SW 1271 (cell line): Measurements from ENCODE around the gene SCAND1.
A peak's percentile ranks its signal among the peaks of the same experiment; 100 is the strongest.
"Not testable (repeated sequence)": the region's sequence is repeated elsewhere in the genome, so short reads cannot be mapped to it uniquely, and the experiment has no call there.

Experiments
- DNase-seq, 2 experiments: peaks; one replicate each; lab custom pipeline; 2025; lab: John Stamatoyannopoulos, UW

Gene SCAND1

DNA sequence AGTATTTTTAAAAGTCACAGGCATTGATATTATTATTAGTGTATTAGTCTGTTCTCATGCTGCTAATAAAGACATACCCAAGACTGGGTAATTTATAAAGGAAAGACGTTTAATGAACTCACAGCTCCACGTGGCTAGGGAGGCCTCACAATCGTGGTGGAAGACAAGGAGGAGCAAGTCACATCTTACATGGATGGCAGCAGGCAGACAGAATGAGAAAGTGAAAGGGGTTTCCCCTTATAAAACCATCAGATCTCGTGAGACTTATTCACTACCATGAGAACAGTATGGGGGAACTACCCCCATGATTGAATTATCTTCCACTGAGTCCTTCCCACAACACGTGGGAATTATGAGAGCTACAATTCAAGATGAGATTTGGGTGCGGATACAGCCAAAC is 5.0 kb upstream of the SCAND1 start:
- DNase-seq: not testable (repeated sequence)

DNA sequence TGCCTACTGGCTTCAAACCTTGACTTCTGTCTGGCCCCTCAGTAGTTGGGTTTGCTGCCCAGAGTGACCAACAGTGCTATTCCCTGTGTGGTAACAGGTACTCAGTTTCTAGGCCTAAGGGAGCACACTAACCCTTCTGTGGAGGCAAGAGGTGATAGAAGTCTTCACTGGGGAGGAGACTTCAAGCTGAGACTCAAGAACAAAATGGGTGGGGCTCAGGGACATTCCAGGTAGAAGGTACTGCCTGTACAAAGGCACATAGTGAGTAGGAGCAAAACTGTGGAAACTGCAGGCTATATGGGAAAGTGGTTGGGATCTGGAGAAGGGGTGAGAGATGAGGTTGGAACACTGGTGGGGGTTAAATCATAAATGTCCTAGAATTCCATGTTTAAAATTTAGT is 2.3 kb upstream of the SCAND1 start:
- no peak for DNase-seq

DNA sequence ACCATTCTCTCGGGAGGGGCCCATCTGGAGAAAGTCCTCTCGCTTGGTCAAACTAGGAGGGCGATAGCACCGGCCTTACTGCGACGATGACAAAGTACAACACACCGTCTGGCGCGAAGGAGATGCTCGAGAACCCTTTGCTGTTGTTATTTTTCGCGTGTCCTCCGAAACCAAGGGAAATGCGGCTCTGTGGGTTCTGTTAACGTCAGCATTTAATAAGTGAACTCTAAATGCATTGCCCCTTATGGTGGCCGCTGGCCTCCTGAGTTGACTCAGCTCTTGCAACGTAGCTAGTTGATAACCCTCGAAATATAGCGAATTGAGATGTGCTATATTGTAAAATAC is 577 bp upstream of the SCAND1 start:
- DNase-seq: peak; percentile 86 to 87

DNA sequence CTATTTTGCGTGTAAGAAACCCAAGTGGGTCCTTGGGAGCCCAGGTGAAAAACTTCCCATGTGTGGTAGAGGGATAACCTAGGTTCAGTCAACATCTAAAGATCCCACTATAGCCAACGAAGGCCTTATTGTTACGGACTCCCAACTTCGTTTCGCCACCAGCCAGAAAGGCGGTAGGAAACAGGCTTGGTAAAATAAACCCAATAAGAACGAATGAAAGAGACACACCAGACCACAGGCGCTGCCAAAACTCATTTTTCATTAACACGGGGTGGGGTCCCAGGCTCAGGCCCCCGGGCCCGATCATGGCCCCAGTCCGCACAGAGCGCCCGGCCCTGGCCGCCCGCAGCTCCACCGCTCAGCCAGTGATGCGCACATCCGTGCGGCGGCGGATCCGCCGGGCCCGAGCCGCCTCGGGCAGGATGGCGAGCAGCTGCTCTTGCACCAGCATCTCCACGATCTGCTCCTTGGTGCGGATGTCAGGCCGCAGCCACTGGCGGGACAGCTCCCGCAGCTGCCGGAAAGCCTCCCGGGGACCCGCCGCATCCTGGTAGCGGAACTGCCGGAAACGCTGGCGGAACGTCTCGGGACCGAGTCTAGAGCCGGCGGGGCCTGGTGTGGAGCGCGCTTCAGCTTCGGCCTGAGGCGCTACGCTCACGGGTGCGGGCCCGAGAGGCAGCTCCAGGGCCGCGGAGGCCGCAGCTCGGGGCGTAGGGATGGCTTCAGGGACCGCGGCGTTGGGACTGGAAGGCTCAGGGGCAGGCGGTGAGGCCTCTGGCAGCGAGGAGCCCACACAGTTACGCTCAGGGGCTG is 709 bp downstream of the SCAND1 start:
- peak; percentile 76 to 78 for DNase-seq

DNA sequence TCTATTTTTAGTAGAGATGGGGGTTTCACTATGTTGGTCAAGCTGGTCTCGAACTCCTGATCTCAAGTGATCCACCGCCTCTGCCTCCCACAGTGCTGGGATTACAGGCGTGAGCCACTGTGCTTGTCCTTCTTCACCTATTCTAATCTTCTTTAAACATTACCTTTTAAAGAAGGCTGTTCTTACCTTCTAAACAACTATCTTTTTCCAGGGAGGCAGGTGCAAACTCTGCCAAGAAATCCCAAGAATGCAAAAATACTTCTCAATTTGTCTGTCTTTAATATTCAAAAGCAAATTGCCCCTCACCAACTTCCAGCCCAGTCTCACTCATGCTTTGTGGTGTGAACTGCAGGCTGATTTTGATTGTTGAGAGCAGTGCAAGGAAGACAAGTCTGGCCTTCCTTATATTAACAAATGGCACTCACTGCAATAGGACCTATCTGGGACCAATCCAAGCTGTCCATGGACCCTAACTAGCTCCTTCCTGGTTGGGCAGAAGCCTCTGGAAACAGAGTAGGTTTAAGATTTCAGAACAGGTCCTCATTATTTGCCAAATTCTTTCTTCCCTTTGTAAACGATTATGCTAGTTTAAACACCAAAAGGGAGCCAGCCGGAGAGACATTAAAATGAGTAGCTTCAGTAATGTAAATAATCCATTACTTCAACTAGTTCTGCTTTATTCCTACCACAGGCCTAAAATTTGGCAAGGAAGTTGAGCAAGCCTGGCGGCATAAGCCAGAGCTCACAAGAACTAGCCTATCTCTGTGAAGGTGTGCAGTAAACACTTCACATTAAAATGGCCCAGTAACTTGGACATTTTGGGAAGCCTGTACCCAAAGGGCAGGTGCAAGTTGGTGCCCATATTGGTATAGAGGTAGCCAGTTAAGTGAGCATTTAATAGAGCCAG is 1.6 kb downstream of the SCAND1 start:
- DNase-seq: peak in 1 of 2 experiments; percentile 55

DNA sequence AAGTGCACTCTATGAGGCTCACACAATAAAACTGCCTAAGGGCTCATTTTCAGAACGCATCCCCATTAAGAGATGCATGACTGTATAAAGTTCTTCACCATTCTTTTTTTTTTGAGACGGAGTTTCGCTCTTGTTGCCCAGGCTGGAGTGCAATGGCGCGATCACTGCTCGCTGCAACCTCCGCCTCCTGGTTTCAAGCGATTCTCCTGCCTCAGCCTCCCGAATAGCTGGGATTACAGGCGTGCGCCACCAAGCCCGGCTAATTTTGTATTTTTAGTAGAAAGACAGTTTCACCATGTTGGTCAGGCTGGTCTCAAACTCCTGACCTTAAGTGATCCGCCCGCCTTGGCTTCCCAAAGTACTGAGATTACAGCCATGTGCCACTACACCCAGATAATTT is 2.2 kb downstream of the SCAND1 start:
- not testable (repeated sequence) for DNase-seq

DNA sequence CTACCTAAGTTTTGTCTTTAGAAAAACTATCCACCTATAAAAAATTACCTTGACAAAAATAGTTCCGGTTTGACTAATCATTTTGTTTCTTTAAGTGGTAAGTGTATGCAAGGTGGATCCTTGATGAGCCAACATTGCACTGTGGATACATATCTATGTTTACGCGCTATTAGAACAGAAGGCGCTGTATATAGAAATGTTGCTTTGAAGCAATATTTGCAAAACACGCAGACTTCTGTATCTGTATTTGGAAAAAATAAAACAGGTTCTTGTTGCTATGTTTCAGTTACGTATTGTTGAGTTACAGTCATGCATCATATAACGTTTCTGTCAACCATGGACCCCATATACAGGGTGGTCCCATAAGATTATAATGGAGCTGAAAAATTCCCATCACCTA is 4.2 kb downstream of the SCAND1 start:
- no peak for DNase-seq

DNA sequence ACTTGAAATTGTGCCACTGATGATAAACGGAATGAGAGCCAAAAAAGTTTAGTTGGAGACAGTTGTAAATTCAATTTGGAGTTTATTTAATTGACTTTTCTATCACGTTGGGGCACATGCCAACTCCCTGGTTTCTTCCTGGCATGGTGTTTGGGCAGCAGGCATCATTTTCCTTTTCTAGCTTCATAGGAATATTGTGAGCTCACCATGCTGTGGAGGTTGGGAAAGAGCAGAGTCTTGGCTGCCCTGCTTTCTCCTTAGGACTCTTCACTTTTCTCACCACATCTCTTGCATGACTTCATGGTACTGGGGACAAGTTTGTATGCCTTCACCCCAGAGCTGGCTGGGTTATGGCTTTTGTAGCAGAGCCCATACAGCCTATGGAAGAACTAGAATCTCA is 6.4 kb downstream of the SCAND1 start:
- DNase-seq: no peak

DNA sequence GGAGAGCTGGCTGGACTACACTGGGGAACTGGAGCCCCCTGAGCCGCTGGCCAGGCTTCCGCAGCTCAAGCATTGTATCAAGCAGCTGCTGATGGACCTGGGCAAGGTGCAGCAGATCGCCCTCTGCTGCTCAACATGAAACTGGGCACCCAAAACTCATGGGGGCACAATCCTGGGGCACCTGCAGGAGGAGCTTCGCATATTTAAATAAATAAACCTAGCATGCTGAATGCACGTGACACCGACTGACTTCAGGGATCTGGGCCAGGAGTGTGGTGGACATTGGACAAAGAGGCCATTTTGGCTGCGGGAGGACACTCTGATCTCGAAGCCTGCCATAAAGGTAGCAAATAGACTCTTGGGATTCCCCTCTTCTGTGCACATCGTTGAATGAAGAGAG is 6.8 kb downstream of the SCAND1 start:
- DNase-seq: peak; percentile 59 to 73

DNA sequence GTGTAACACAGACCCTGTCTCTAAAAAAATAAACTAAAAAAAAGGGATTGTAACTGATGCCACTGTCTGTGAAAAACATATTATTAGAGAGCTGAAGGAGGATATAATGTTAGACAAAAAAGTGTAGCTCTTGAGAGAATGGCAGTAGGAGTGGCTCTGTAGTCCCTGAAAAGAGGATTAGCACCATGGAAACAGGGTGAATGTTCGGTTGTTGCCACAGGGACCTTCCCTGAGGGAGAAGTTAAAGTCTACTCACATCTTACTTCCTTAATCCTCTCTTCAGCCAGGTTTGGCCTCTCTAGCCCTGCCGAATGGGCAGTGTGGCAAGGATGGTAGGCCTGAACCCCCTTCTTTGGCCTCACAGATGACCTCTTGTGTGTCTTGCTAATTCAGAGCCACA is 12.1 kb downstream of the SCAND1 start:
- no peak for DNase-seq

DNA sequence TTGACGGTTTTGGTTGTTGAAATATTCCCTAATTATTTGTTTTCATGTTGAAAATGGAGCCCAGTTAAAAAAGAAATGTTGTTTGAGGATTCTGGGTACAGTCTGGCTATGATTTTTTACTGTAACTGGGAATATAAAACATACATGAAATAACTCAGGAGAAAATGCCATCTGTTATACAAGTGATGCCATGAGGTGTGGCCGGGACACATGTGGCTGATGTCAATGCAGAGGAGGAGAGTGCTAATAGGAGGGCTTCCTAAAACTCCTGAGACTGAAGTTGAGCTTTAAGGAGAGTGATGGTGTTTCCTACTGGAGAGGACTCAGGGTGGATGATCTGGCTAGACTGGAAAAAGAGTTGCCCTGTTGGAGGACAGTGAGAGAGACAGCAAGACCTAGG is 12.7 kb downstream of the SCAND1 start:
- no peak for DNase-seq

DNA sequence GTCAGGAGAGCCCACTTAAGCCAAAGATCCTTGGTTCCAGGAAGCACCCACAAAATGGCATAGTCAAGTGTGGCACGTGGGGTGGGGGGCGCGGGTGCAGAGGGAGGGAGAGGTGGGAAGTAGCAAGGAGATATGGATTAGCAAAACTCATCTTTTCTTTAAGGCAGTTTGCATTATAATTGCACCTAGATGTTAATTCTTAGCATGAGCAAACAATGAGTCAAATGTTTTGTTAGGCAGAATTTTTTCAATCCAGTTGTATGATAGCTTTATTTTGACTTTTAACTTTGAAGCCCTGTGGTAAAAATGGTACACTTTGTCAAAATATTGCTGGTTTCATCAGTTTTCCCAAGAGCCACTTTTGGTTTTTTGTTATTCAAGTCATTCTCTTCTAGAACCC is 15.0 kb downstream of the SCAND1 start:
- no peak for DNase-seq

DNA sequence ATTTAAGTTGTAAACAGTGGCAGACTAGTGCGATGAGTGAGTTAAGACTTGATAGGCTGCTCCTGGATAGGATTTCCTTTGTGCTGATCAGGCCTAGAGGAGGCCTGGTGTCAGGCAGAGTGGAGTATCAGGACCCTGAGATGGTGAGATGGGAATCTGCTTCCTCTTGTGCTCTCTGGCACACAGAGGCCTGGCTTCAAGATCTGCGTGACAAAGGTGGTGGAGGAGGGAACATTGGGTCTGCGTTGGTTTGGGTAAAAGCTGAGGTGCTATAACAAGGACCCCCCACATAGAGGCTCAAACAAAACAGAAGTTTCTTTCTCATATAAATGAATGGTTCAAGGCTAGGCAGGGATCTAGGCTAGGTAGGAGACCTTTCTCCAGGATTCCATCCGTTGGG is 20.3 kb downstream of the SCAND1 start:
- no peak for DNase-seq

DNA sequence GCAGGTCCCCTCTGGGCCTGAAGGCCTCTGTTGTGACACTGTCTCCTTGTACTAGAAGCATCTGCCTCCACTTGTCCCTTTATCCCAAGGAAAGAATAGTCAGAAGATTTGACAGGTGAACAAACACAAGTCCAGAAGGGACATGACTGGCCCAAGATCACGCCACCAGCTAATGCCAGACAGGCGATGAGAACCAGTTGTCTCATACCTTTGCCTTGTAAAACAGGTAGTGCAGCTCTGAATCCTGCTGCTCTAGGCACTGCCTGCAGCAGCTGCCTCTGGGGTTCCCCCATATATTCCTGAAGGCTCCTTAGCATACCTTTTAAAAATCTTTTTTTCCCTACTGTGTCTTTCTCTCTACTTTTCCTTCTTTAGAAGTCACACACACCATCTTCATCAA is 25.0 kb downstream of the SCAND1 start:
- DNase-seq: no peak

DNA sequence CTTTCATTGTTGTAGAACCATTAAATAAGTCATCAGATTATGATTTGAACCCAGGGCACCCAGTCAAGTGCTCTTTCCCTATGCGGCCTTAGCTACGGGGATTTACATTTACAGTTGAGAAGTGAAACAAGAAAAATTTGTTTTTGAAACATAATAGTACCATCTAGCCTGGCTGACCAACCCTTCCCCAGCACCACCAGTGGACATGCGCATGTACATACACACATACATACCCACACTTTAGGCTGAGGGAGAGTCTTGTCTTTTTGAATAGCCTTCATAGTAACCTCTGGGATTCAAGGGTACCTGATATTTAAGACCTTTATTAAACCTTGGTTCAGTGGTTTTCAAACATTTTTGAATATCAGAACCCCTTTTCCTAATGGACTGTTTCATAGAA is 33.8 kb downstream of the SCAND1 start:
- DNase-seq: no peak

DNA sequence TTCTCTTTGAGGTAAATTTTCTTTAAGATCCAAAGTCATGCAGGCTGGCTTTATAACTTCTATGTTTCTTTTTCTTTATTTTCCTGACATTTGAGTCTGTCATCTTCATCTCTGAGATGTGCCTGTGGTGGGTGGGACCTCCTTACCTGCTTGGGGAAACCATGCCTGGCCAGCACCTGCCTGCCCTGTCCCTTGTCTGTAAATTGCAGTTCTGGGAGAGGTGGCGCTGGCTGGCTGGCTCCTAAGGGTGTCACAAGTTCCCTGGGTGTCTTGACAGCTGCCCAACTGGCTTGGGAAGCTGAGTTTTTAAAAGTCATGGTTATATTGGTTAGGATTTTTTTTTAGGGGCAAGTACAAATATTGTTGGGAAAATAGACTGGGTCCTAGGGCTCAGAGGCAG is 36.3 kb downstream of the SCAND1 start:
- no peak for DNase-seq

DNA sequence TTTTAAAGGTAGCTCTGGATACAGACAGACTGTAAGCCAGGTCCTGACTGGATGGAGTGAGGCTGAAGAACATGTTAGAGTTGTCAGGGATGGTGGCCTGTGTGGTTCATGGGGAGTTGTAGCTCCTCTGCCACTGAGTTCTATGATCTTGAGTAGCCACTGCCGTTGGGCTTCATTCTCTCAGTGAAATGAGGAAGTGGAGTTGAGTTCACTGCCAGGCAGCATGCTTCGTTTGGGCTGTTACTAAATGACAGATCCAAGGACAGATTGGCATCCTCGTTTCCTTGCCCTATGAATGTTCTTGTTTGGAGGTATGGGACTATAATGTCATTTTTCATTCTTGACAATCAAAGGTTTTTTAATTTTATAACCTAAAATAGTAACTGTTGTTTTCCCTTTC is 37.2 kb downstream of the SCAND1 start:
- DNase-seq: no peak

DNA sequence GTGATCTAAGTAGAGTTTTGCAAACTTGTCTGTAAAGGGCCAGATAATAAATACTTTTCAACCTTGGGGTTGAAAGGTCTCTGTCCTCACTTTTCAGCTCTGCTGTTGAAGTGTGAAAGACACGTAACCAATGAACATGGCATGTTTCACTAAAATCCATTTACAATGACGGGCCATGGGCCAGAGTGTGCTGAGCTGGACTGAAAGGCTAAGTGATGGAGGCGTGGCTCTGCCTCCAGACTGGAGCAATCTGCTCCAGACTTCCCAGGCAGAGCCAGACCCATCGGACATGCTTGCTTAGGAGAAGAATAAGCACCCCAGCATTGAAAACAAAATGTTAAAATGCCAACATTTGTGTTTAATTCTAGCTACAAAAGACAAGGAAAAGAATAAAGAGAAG is 41.4 kb downstream of the SCAND1 start:
- DNase-seq: no peak

DNA sequence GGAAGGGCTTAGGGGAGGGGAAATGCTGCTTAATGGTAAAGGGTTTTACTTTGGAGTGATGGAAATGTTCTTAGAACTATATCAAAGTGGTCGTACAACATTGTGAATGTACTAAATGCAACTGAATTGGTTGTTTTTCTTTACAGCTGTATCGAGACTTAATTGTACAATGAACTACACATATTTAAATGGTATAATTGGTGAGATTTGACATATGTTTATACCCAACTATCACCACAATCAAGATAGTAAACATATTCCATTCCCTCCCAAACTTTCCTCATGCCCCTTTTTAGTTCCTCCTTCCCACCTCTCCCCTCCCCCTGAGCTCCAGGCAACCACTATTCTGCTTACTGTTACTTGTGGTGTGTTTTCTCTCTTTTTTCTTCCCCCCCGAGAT is 44.0 kb downstream of the SCAND1 start:
- DNase-seq: no peak

DNA sequence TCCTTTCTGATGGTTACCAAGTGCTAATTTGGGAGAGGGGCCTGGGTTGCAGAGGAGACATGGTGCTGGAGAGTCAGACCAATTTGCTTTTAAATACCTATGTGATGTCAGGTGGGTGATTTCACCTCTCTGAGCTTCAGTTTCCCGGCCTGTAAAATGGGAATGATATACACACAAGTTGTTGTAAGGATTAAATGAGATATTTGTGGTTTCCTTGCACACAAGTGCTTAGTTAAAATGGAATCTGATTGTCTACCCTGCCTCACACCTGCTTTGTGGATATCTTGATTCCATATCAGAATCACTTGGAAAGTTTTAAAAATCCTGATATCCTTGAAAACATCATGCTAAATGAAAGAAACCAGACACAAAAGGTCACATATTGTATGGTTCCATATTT is 44.5 kb downstream of the SCAND1 start:
- DNase-seq: no peak

DNA sequence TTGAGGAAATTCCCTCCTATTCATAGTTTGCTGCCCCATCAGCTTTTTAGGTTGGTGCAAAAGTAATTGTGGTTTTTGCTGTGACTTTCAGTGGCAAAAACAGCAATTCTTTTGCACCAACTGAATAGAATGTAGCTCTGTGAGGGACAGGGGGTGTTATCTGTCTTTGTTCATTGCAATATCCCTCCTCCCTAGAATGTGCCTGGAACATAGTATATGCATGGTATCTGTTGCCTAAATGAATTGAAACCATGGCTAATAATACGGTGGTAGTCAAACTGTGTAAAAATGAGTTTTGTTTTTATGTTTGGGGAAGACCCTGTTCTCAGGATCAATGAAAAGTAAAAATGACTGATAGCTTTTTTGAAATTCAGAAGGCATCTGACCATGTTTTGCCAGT is 45.1 kb downstream of the SCAND1 start:
- no peak for DNase-seq

DNA sequence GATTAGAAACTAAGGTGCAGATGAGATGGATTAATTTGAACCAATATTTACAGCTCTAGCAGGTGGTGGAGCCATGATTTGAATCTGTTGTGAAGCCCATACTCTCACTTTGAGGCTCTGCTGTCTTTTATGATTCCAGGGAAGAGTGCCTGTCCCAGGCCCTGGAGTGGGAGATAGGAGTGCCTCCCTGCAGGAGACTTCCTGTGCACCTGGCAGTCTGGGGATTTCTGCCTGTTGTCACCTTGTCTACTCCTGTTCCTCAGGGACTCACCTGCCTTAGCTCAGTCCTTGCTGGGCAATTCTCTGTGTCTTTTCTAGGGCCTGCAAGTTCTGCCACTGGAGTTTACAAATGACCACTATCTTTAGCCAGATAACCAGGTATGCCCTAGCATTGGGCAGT is 46.3 kb downstream of the SCAND1 start:
- DNase-seq: no peak

DNA sequence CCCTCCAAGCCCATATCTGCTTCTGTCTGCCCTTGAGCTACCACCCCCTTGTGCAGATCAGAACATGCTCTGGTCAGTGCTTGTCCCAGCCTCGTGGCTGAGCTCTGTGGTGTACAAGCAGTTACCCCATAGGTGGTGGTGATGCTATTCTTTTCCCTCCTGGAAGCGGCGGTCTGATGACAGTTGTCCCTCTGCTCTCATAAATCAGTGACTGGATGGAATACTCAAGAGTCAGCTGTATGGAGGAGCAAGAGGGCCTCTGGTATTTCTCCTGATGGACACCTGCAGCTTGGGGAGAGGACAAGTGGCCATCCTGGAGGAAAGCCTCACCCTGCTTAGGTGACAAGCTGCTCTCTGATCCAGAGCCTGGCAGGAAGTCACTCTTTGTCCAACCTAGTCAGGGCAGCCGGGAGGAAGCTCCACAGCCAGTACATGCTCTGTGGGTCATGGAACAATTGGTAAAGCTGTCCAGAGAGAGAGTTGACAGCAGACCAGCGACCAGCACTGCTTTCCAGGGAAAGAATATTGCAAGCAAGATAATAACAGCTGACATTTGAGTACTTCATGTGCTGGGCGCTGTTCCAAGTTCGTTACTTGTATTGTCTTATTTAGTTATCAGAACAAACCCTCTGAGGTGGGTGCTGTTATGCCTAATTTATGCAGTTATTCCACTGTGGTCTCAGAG is 47.1 kb downstream of the SCAND1 start:
- no peak for DNase-seq
